GM19438 (cell line): ENCODE measurements around the gene C1QTNF1.
"Not testable (repeated sequence)": the region's sequence is repeated elsewhere in the genome, so short reads cannot be mapped to it uniquely, and the experiment has no call there.

Source experiments
- ATAC-seq: cut with Tn5 transposase; IDR thresholded peaks from one replicate; pipeline ENCODE4 v1.9.1; 2021; ENCODE audit warnings: low read depth; ENCODE audit not compliant: unreplicated experiment

Gene C1QTNF1

DNA sequence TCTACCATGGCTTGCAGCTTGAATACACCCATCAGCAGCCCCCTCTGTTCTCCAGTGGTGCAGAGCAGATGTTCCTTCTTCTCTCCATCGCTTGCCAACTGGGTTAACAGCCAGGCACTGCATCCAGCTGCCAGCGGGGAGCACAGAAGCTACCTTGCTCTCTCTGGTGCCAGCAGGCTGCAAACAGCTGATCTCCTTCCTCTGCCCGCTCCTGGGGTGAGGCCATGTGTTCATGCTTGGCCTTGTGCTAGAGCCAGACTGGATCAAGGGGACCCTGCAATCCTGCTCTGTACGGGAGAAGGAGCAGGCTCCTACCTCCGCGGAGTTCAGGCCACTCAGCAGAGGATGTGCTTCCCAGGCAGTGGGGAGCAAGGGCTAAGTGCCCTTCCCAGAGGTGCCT, 26.6 kb downstream of the C1QTNF1 start:
- ATAC-seq, result no peak

DNA sequence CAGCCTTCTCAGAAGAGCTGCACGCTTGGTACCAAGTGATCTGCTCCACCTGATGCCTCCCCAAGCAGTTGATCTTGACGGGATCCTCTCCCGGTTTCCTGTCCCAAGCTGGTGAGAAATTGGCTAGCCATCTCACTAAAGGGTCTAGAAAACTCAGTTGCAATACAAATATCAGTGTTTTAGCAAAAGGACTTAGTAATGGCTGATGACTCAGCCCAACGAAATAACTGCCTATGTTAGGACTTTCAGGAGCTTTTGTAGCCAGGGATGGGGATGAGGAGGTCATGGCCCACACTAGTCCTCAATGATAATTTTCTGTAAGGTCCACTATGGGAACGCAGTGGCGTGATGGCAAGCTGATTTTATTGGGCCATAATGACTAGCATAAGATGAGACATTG, 27.3 kb downstream of the C1QTNF1 start:
- no peak for ATAC-seq

DNA sequence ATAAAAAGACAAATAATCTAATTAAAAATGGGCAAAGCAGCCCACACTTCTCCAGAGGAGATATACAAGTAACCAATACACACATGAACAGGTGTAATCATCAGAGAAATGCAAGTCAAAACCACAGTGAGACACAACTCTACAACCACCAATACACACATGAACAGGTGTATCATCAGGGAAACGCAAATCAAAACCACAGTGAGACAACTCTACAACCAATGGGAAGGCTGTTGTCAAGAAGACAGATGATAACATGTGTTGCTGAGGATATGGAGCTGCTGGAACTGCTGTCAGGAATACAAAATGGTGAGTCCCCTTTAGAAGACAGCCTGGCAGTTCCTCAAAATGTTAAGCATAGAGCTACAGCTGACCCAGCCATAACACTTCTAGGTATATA, 28.2 kb downstream of the C1QTNF1 start:
- no peak for ATAC-seq

DNA sequence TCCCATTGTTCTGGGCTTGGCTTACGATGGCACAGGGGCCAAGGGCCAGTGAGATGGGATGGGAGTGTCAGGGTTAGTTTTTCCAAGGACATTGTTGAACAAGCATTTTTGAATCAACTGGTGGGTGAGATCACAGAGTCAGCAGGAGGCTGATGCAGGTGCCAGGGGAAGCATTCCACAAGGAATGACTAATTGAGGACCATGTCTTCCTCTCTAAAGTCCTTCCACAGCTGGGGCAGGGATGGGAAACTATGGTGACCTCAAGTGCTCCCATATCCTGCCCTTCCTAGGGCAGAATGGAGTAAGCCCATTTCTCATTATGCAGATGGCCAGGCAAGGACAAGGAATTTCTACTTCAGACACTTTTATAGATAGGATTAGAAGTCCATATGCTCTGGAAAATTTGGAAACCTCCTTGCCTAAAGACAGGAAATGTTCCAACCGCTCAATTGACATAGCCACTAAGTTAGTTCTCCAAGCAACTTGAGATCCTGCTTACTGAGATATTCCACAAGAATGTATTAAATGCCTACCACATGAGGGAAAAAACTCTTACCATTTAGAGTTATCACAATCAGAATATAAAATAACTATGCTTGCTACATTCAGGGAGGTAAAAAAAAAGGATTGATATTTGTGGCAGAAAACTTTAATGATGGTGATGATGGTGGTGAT, 29.4 kb downstream of the C1QTNF1 start:
- ATAC-seq, result no peak

DNA sequence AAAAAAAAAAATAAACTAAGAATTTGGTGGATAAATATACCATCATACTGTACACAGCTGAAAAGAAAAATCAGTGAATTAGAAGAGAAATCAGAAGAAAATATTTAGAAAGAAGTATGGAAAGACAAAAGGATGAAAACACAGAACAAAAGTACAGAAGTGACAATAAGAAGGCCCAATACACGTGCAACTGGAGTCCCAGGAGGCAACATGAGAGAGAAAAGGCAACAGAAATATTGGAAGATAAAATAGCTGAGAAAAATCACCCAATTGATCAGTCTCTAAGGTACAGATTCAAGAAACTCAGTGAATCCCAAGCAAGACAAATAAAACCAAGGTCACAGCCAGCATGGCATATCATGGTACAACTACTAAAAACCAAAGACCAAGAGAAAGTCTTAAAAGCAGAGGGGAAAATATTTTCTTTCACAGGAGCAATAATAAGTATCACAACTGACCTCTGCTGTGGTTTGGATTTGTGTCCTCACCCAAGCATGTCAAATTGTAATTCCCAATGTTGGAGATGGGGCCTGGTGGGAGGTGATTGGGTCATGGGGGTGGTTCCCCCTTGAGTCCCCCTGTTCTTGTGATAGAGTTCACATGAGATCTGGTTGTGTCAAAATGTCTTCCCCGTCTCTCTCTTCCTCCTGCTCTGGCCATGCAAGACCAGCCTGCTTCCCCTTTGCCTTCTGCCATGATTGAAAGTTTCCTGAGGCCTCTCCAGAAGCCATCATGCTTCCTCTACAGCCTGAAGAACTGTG, 30.4 kb downstream of the C1QTNF1 start:
- no peak for ATAC-seq

DNA sequence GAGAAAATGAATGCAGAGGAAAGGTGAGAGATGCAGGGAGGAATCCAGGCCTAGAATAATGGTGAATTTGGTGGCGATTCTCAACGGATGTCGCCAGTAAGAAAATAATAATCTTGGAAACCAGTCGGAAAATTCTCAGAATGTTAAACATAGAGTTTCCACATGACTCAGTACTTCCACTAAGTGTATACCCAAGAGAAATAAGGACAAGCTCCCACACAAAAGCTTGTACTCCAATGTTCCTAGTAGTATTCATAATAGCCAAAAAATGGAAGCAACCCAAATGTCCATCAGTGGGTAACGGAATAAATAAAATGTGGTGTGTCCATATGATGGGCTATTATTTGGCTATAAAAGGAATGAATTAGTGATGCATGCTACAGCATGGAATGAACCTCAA, 31.2 kb downstream of the C1QTNF1 start:
- no peak for ATAC-seq

DNA sequence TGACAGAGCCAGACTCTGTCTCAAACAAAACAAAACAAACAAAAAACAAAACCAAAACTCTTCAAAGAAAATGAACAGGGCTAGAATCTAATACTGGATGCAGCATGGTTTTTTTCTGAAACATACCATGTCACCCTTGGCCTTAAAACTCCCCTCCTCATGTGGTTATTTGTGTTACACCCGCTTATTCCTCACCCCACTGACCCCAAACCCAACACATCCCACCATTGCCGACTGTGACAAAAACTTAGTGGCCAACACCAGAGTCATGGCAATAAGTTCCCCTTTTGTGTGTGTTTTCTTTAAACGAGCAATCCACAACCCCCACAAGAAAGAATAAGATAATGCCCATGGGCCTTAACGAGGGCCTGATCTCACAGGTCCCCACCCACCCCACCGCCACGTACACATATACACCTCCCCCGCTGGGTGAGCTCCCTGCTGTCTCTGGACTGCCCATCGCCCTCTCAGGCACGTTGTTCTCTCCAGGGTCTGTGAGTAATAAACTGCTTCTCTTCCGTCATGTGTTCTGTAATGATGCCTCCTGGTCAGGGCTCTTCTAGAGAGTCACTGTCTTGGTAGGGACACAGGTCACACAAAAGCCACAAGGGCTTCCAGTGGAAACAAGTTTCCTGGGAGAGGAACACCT, 33.9 kb downstream of the C1QTNF1 start:
- ATAC-seq, result no peak

DNA sequence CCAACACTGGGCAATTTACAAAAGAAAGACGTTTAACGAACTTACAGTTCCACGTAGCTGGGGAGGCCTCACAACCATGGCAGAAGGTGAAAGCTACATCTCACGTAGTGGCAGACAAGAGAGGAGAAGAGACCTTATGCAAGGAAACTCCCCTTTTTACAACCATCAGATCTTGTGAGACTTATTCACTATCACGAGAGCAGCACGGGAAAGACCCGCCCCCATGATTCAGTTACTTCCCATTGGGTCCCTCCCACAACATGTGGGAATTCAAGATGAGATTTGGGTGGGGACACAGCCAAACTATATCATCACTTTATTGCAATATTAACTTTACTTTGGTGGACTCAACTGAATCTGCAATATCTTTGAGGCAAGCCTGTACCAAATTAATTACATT, 38.7 kb downstream of the C1QTNF1 start:
- ATAC-seq, result no peak

DNA sequence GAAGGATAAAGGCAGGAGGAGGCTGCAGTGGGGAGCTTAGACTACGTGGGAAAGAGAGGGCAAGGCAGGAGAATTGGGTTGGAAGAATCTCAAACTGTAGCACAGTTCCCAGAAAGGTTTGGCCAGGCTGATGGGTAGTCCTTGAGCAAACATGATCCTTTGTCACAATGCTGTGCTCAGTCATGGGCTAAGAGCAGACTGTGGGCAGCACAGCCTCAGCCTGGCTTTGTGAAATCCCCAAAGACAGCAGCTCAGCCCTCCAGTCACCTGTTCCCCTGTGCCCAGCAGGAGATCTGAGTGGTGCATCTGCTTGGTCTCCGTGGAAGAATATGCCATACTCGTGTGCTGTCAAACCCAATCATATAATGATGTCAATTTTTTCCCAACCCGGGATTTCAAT, 40.1 kb downstream of the C1QTNF1 start:
- ATAC-seq, result no peak

DNA sequence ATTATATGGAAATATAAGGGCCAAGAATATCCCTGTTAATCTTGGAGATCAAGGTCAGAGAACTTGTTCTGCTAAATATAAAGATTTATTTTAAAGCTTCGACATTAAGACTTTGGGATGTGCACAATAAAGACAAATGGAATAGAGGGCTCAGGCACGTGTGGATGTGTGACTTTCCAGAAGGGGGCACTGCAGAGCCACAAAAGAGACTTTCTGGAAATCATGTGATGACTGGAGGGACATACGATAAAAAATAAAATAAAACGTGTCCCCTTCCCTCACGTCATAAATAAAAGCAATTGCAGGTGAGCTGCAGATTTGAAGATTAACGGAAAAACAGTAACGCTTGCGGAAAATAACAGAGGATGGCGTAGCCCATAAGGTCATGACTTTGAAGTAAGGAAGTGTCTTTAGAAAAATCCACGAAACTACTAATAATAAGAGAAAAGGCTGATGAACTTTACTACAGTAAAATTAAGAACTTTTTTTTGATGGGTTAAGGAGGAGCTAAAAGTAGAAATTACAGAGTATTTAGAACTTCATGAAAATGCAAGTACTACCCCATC, 41.2 kb downstream of the C1QTNF1 start:
- ATAC-seq, result no peak

DNA sequence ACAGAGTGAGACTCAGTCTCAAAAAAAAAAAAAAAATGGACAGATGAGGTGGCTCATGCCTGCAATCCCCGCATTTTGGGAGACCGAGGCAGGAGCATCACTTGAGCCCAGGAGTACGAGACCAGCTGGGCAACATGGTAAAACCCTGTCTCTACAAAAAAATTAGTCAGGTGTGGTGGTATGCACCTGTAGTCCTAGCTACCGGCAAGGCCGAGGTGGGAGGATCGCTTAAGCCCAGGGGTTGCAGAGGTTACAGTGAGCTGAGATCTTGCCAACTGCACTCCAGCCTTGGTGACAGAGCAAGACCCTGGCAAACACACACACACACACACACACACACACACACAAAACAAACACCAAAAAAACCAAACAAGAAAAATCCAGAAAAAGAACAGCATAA, 43.0 kb downstream of the C1QTNF1 start:
- ATAC-seq, result no peak

DNA sequence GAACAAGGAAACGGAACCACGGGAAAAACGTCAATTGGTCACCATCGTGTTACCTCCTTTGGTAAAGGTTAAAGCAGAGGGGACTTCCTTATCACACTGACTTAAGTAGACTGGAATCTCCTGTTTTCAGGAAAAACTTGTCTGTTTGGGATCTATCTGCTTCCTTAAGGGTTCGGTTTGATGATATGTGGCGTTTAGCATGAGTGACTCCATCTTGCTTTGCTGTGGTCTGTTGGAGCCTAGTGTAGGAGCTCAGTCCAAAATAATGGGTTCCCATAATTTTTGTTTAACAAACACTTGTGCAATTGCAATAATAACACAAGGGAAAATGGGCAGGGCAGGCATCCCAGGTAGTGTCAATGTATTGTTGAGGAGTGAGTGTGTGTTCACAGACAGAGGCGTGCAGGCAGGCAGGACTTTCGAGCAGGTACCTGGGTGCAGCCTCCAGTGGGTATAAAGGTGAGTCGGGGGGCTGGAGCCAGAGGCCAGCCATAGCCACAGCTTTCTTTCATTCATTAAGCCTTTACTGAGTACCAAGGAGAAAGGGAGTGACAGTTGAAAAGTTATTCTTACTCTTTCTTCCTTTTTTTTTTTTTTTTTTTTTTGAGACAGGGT, 46.4 kb downstream of the C1QTNF1 start:
- no peak for ATAC-seq

DNA sequence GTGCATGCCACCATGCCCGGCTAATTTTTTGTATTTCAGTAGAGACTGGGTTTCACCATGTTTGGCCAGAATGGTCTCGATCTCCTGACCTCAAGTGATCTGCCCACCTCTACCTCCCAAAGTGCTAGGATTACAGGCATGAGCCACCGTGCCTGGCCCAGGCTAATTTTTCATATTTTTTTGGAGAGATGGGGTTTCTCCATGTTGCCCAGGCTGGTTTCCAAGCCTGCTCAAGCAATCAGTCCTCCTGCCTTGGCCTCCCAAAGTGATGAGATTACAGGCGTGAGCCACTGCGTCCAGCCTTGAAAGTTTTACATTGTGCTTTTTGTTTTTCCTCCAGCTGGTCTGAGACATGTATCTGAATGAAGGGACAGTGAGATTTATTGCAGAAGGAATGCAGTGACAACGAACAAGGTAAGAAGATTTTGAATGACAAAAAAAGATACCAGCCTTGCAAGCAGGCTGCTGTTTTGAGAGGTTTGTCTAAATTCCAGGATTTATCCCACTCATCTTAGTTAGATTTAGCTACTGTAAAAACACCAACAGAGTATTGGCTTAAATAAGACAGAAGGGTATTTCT, 47.3 kb downstream of the C1QTNF1 start:
- ATAC-seq, result no peak

DNA sequence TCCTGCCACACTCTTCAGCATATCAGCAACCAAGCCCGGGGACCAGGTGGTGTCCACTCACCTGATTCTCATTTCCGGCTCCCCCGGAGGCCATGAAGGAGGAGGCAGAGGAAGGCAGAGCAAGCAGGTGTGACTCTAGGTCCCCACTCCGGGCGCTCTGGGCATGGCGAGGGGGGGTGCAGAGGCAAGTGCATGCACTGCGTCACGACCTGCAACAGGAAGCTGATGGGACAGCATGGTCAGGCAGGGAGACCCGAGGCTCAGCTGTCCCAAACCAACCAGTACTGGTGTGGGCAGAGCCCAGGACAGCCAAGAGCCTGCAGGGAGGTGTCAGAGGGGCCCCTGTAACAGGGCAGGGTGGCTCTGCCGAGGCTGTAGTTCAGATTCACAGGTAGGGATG, 48.6 kb downstream of the C1QTNF1 start:
- ATAC-seq, result no peak

DNA sequence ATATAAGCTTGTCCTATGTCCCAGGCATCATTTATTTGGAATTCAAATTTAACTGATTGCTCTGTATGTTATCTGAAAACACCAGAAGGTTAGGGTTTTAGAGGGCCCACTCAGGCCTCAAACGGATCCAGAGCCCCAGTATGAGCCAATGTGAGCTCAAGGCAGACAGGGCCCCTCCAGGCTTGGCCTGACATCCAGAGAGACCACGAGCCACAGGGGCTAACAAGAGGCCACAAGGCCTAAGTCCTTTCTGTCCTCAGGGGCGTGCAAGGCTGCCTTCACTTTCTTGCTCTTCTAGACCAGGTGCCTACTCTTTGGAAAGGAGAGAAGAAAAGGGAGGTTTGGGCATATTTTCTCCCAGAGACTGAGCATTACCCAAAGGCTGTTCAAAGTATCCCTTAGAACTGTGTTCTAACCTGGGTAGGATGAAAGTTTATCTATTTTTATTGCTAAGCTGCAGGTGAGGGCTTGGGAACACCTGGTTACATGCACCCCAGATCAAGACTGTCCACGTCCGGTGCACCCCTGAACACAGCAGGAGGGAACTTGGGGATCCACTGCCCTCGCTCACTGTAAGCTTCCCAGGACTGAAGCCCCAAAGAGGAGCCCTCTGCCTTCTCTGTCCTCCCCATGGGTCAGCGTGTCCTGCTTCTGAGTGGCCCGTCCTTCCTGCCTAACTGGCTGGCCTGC, 49.2 kb downstream of the C1QTNF1 start:
- ATAC-seq, result no peak

DNA sequence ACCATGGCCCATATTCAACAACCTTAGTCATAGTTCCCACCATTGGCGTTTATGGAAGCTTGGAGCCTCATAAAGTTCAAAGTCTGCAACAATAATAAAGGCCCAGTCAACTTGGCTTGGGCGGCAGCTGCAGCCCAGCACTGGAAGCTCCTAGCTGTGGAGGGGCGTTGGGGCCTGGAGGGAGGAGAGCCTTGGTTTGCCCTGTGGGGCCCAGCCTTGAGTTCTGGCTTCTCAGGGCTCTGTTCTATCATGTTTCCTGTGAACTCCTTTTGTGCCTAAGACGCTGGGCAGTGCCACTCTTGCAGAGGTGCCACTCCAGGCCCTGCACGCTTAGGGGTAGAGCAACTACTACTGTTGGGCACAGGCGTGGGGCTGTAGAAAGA, 49.7 kb downstream of the C1QTNF1 start:
- ATAC-seq, result no peak

DNA sequence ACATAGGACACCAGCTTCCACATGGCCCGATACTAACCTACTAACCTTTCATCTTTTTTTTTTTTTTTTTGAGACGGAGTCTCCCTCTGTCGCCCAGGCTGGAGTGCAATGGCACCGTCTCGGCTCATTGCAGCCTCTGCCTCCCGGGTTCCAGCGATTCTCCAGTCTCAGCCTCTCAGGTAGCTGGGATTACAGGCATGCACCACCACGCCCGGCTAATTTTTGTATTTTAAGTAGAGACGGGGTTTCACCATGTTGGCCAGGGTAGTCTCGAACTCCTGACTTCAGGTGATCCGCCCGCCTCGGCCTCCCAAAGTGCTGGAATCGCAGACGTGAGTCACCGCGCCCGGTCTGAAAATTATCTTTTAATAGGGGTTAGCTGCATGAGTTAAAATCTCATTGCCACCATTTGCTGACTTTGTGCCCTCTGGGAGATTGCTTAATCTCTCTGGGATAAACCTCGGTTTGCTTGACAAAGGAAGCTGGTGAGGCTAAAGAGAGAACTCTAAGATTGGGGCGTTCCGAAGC, 50.2 kb downstream of the C1QTNF1 start:
- ATAC-seq, result not testable (repeated sequence)

DNA sequence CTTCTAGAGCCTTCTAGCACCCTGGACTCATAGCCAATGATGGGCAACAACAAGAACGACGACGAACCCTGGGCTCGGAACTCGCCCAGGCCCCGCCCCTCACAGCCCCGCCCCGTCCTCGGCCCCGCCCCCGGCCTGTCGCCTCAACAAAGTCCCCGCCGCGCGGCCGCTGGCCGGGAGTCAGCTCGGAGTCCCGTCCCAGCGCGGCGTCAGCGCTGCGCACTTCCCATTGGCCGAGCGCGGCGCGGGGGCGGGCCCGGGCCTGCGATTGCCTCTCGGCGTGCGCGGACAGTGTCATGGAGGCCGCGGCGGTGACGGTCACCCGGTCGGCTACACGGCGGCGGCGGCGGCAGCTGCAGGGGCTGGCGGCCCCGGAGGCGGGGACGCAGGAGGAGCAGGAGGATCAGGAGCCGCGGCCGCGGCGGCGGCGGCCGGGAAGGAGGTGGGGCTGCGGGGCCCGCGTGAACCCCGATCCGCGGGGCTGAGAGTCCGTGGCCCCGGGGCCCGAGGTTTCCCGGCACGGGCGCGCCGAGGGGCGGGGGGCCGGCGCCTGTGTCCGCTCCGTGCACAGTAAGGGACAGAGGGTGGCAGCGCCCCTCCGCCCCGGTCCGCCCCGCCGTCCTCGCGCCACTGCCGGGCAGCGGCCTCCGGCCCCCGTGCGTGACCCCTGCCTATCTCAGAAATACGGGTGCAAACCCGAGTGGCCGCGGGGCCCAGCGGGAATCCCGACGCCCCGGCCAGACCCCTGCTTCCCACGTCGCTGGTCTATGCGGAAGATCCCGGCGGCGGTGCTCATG, 50.9 kb downstream of the C1QTNF1 start, which contains the start of gene ENGASE:
TSS of gene ENGASE (plus strand) at position 176 of the 797 bp plus-strand sequence. CDS start at position 297, 121 bp downstream.
- peak; percentile 81 for ATAC-seq

DNA sequence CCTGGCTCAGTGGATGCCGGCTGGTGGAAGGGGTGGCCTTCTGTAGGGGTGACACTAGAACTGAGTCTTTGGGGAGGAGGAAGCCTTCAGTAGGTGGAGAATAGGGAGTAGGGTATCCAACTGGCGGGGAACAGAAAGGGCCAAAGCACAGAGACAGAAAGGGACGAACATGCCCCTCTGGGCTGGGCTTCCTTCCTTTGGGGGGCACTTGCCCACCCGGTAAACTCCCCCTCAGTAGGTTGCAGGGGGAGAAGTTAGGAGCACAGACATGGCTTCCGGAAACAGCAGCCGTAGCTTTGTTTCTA, 51.4 kb downstream of the C1QTNF1 start:
- ATAC-seq, result peak; percentile 25
